GM12891 (cell line): ENCODE results near the gene MED17.

Source experiments
- POLR2A ChIP-seq: IDR thresholded peaks from 2 replicates; pipeline ENCODE4 v1.6.1; 2011; ENCODE audit warnings: low read depth, low read length, control low read depth
- POLR2AphosphoS5 ChIP-seq: IDR thresholded peaks from 2 replicates; pipeline ENCODE4 v1.6.1; 2011; ENCODE audit warnings: low read depth, low read length, control low read depth

DNA sequence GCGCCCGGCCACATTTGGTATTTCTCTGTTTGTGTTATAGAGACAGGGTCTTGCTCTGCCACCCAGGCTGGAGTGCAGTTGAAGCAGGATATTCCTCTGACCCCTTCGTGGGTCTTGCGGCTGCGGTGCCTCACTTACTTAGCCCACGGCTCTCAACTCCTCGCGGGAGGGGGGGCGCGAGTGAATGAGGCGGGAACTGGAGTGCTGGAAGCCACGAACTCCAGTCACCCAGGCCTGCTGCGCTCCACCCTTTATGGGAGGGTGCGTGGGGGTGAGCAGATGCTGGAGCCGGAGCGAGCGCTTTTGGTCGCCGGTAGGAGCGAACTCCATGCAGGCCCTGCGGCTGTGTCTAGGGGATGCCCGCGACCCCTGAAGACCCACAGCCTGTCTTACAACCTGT lies 40.8 kb upstream of the MED17 start:
- TF ChIP-seq POLR2A (no peak), POLR2AphosphoS5 (no peak)
